HL-60/S4 treated with phorbol 12-myristate 13-acetate at 8.2 ng/mL for 4 days and 3 days (cell line): Measurements from ENCODE around the gene ZNF276.
"Not testable (repeated sequence)": the region's sequence is repeated elsewhere in the genome, so short reads cannot be mapped to it uniquely, and the experiment has no call there.

Experiments used
- in situ Hi-C: fragments of 300-500 bp; cut with MboI; formaldehyde crosslinking; loops from 2 replicates; pipeline ENCODE4 v1.15.0; 2022; ENCODE audit warnings: low sequenced_read_pairs

ZNF276 gene

GRCh38 chr16:89695875-89696669 is 25.3 kb upstream of the ZNF276 start:
- in situ Hi-C loops, result no loop called here

GRCh38 chr16:89696670-89697128 is 24.6 kb upstream of the ZNF276 start:
- in situ Hi-C loops, result no loop called here

DNA sequence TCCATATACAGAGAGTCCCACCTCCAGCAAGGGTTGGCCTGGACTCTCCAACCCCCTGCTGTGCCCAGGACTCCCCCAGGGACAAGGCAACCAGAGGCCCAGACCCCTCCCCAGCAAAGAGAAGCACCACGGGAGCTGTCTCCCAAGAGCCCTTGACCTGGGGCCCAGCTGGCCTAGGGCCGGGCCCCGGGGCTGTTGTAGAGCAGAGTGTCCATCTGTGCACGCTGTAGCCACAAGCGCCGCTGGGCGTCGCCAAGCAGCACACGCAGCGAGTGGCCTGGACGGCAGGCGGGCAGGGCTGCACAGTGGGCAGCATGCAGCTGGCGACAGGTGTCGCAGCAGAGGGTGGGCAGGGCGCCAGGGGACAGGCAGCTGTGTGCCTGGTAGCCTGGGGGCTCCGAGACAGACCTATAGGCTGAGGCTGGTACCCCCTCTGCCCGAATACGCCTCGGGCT is 24.1 kb upstream of the ZNF276 start:
- in situ Hi-C loops, result no loop called here

- in situ Hi-C loops, result no loop called here
Observed at GRCh38 chr16:89697616-89698331, 23.6 kb upstream of the ZNF276 start.

DNA sequence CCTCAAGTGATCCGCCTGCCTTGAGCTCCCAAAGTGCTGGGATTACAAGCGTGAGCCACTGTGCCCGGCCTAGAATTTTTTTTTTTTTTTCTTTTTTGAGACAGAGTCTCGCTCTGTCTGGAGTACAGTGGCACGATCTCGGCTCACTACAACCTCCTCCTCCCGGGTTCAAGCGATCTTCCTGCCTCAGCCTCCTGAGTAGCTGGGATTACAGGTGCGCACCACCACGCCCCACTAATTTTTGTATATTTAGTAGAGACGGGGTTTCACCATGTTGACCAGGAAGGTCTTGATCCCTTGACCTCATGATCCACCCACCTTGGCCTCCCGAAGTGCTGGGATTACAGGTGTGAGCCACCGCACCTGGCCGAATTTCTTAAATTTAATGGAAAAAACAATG is 22.6 kb upstream of the ZNF276 start:
- in situ Hi-C loops, result not testable (repeated sequence)

- in situ Hi-C loops, result not testable (repeated sequence)
Observed at GRCh38 chr16:89699629-89700099, 21.7 kb upstream of the ZNF276 start.

DNA sequence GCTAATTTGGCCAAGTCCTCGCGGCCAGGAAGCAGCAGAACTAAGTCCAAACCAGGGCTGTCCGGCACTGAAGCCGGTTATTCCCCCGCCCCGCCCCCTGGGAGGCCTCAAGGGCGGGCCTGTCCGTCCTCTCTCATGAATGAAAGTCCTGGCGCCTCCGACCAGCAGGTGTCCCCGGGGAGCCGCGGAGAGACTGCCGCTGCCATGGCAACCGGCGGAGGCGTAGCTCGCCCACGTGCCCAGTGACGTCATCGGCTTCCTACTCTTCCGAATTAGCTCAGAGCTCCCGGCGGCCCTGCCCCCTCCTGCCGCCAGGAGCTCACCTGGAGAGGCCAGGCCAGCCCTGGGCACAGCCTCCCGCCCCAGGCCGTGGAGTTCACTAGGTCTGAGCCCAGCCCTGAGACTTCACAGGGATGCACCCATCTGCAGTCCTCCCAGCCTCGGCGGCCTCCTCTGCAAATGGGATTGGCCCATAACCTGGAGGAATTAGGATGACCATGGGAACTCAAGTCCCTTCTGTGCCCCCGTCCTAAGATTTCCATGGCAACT is 21.2 kb upstream of the ZNF276 start:
- in situ Hi-C loops, result no loop called here

GRCh38 chr16:89700649-89701424 is 20.5 kb upstream of the ZNF276 start:
- in situ Hi-C loops, result no loop called here

DNA sequence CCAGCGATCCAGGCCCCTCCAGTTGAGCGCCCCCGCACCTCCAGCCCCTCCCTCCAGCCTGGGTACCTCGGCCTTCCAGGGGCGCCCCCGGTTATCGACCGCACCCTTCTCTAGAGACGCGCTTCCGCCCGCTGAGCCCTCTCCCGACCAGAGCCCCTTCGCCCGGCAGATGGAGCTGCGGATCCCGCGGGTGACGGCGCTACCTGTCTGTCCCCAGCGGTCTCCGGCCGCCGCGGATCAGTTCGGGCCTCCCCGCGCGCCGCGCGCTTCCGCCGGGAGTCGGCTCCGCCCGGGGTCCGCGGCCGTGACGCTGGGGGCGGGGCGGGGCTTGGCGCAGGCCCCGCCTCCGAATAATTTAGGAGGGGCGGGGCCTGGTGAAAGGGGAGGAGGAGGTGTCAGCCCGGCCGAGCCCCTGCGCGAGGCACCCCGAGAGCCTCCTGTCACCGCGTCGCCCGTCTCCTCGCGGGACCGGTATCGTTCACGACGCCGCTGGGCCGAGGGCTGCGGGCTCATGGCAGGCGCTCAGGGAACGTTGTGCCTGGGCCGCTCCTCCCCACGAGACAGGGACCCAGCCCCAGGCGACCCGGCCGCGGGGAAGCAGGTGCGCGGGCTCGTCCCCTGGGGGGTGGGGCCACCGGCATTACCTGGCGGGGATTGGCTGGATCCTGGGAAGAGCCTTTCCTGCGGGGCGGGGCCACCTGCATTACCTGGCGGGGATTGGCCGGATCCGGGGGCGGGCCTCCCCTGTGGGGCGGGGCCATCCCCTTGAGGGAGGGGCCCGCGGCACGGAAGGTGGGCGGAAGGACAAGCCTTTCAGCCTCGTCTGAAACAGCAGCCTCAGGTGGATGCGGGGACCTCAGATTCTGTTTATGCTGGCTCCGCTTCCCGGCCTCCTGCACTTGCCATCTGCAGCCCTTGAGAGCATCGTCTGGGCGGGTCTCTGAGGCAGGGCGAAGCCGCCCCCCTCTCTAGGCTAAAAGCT is 19.6 kb upstream of the ZNF276 start, which contains the start of gene SPATA2L:
TSS of gene SPATA2L (minus strand) at position 281 of the 982 bp plus-strand sequence. CDS start 473 bp downstream, outside the sequence.
- in situ Hi-C loops, result no loop called here

DNA sequence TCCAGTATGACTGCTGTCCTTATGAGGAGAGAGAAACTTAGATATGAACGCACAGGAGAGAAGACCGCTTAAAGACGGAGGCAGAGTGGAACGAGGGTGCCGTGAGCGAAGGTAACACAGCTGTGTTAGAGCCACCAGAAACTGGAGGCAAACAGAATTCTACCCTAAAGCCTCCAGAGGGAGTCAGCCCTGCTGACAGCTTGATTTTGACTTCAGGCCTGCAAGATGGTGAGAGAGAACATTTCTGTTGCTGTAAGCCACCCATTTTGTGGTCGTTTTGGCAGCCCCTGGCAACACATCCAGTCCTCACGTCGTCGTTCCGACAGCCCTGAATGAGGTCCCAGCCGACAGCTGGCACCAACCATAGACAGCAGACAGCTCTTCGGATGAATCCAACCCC is 17.1 kb upstream of the ZNF276 start:
- in situ Hi-C loops, result no loop called here

GRCh38 chr16:89705006-89705405 is 16.3 kb upstream of the ZNF276 start:
- in situ Hi-C loops, result no loop called here

DNA sequence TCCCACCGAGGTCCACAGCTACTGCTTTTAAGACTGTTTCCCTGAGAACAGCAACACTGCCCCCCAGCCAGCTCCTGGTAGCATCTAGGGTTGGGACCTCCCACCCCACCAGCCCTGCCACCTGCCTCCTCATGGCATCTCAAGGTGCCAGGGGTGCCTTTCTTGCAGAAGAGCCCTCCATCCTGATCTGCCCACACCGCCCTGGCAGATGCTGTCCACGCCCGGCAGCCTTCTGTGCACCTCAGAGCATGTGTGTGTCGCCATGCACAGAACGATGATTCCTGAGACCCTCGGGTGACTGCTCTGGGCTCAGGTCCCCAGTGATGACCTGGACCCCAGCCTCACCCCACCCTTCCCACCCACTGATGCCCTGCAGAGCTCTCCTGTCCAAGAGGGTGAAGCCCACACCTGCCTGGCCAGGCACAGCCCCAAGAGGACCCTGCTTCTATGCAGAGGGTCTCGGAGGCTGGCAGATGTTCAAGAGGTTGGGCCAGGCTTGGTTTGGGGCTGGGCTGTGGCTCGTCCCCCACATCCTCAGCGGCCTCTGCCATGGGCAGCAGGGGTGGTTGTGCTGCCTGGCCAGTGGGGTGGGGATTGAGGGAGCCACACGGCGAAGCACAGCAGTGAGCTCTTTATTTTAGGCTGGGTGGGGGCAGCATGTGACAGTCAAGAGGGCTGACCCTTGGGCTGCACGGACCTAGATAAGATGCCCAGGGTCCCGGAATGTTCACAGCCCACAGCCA is 14.6 kb upstream of the ZNF276 start:
- in situ Hi-C loops, result no loop called here

DNA sequence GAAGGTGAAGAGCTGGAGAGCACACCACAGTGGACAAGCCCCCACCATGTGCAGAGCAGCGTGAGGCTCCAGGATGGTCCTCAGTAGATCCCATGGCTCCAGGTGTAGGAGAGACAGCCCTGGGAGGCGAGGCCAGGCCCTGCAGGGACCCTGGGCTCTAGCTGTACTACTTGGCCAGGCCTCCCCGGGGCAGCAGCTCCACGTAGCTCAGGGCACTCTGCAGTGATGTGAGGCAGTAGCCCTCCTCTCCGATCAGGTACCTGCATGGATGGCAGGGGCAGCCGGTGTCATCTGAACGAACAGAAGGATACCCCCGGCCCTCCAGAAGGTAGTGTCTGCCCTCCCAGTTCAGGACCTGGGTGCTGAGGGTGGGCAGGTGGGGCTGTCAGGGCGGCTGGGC is 13.6 kb upstream of the ZNF276 start:
- in situ Hi-C loops, result no loop called here

GRCh38 chr16:89708481-89708931 is 12.8 kb upstream of the ZNF276 start:
- in situ Hi-C loops, result no loop called here

DNA sequence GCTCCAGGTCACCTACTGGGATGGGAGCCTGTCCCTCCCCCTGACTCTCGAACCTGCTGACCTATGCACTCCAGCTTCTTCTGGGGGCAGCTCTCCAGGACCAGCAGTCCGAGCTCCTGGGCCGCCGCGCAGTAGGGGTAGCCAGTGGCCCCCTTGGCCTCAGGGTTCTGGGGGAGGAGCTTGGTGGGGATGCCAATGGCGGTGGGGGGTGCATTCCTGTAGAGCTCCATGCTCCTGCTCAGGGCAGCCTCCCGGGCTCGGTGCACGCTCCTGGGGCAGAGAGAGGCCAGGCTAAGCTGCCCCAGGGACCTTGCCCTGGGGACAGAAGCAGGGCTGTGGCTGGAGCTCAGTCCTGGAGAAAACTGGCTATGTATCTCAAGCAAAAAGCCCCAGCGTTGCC is 12.2 kb upstream of the ZNF276 start:
- in situ Hi-C loops, result no loop called here

DNA sequence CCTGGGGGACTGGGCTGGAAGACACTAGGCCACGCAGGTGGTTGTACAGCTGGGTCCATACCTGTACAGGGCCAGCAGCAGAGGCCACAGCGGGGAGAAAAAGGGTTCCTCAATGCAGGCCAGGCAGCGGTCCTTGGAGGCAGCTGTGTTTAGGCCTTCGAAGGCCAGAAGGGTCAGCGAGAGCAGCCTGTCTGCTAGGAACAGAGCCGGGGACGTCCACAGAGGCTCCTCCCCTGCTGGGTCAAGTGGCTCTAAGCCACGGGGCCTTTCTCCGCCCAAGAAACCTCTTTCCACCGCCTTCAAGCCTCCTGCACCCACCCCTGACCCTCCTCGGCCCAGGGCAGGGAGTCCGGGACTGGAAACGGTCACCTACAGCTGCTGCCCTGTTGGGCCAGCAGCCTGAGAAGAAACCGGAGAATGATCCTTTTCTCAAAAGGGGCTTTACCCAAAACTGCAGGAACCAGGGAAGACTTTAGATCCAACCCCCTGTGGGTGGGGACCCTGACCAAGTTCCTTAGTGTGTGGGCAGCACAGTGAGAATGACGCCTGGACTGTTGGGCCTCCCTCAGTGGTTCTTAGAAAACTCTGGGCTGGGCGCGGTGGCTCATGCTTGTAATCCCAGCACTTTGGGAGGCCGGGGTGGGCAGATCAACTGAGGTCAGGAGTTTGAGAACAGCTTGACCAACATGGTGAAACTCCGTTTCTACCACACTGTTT is 11.5 kb upstream of the ZNF276 start:
- in situ Hi-C loops, result no loop called here

GRCh38 chr16:89710709-89711564 is 10.4 kb upstream of the ZNF276 start:
- in situ Hi-C loops, result no loop called here
